GM12872 (cell line): ENCODE results near the gene ANKS3.

Experiments
- CTCF ChIP-seq: IDR thresholded peaks from 3 replicates; pipeline ENCODE4 v1.5.1; 2011; ENCODE audit warnings: low read depth, mild to moderate bottlenecking, low read length, moderate library complexity; ENCODE audit not compliant: insufficient read depth

The ANKS3 gene

GRCh38 chr16:4674926-4675530 is 59.0 kb downstream of the ANKS3 start:
- TF ChIP-seq CTCF = no peak

GRCh38 chr16:4673387-4674046 is 60.6 kb downstream of the ANKS3 start:
- no peak for TF ChIP-seq CTCF

- TF ChIP-seq CTCF = no peak
Measured at GRCh38 chr16:4668313-4668960, 65.6 kb downstream of the ANKS3 start.

GRCh38 chr16:4667203-4667963 is 66.7 kb downstream of the ANKS3 start:
- TF ChIP-seq CTCF = no peak

GRCh38 chr16:4666537-4667202 is 67.4 kb downstream of the ANKS3 start:
- TF ChIP-seq CTCF = no peak

GRCh38 chr16:4664538-4665418 is 69.3 kb downstream of the ANKS3 start:
- TF ChIP-seq CTCF = no peak
